OCI-LY7 (cell line): Measurements from ENCODE around the gene ACP3. TPM values are rescaled to one million over a fixed set of nuclear protein-coding genes. Genes with fewer than 3 reads are reported as not detected.

Source experiments
- BruUV-seq: library from RNA; stranded (reverse); fragments of 400-500 nt; replicated peaks from 2 replicates; lab custom pipeline; 2021; lab: Mats Ljungman, UMichigan
- CTCF ChIA-PET: fragments of 300-600 bp; sonication (Branson Sonifier 250); formaldehyde crosslinking; loops from one replicate; lab custom pipeline; 2022; ENCODE audit warnings: antibody characterized with exemption; ENCODE audit not compliant: unreplicated experiment; lab: Charles Lee
- POLR2A ChIA-PET: fragments of 300-600 bp; sonication (Branson Sonifier 250); formaldehyde crosslinking; loops from one replicate; lab custom pipeline; 2022; ENCODE audit warnings: antibody characterized with exemption; lab: Charles Lee
- DNase-seq: peaks from one replicate; pipeline ENCODE4 v3.0.0-alpha.2; 2015; ENCODE audit warnings: low spot score
- H2AFZ ChIP-seq: fragments of 200-600 bp; sonication (generic), shearing (Covaris generic); 2 replicates; pipeline ENCODE4 v1.6.1; 2014; ENCODE audit warnings: mild to moderate bottlenecking, antibody characterized with exemption, low read length, moderate library complexity
- H3K27ac ChIP-seq: fragments of 200-600 bp; sonication (generic); 2 replicates; pipeline ENCODE4 v1.5.1; 2014; ENCODE audit warnings: mixed run types, low read depth, mild to moderate bottlenecking, moderate library complexity, low read length, inconsistent platforms; ENCODE audit not compliant: poor library complexity, severe bottlenecking
- H3K36me3 ChIP-seq: fragments of 200-600 bp; sonication (generic); 2 replicates; pipeline ENCODE4 v1.6.1; 2014; ENCODE audit warnings: mild to moderate bottlenecking, antibody characterized with exemption, low read length, moderate library complexity, mixed read lengths; ENCODE audit not compliant: insufficient read depth
- H3K4me1 ChIP-seq: fragments of 200-600 bp; sonication (generic); 2 replicates; pipeline ENCODE4 v1.5.1; 2014; ENCODE audit warnings: mild to moderate bottlenecking, low read length; ENCODE audit not compliant: insufficient read depth, poor library complexity, severe bottlenecking
- H3K4me2 ChIP-seq: fragments of 200-600 bp; sonication (generic); 2 replicates; pipeline ENCODE4 v1.6.1; 2014; ENCODE audit warnings: mild to moderate bottlenecking, low read length
- H3K4me3 ChIP-seq: fragments of 200-600 bp; sonication (generic); 2 replicates; pipeline ENCODE4 v1.5.1; 2014; ENCODE audit warnings: mild to moderate bottlenecking, low read depth, low read length; ENCODE audit not compliant: poor library complexity, severe bottlenecking
- H3K79me2 ChIP-seq: fragments of 200-600 bp; sonication (generic); 2 replicates; pipeline ENCODE4 v1.6.1; 2016; ENCODE audit warnings: low read depth, mild to moderate bottlenecking, low read length, moderate library complexity, mixed read lengths; ENCODE audit not compliant: insufficient read depth
- H3K9me2 ChIP-seq: fragments of 200-600 bp; sonication (generic); 2 replicates; pipeline ENCODE4 v1.6.1; 2016; ENCODE audit warnings: mild to moderate bottlenecking, low read length, mixed read lengths; ENCODE audit not compliant: insufficient read depth
- H3K9me3 ChIP-seq: fragments of 200-600 bp; sonication (generic); 2 replicates; pipeline ENCODE4 v1.6.1; 2014; ENCODE audit warnings: mild to moderate bottlenecking, mixed run types, low read length, mixed read lengths
- H4K20me1 ChIP-seq: fragments of 200-600 bp; sonication (generic); 2 replicates; pipeline ENCODE4 v1.6.1; 2014; ENCODE audit warnings: mild to moderate bottlenecking, antibody characterized with exemption, low read length, moderate library complexity, mixed read lengths; ENCODE audit not compliant: insufficient read depth
- EZH2phosphoT487 ChIP-seq: fragments of 200-600 bp; sonication (generic); IDR thresholded peaks from 2 replicates; pipeline ENCODE4 v1.6.1; 2018; ENCODE audit warnings: low read depth, borderline replicate concordance, mild to moderate bottlenecking, mixed run types, antibody characterized with exemption, low read length, moderate library complexity, mixed read lengths
- intact Hi-C: fragments of 100-400 bp; cut with micrococcal nuclease; formaldehyde crosslinking; loops from one replicate; pipeline ENCODE4 v1.10.0; 2022; ENCODE audit not compliant: unreplicated experiment
- total RNA-seq, 2 experiments: library from RNA; depleted of rRNA in 1 of 2; stranded (reverse); fragments of >200 nt in 1 of 2; shearing (Covaris generic) in 1 of 2; gene quantifications; 2 replicates each; pipeline ENCODE4 v1.2.3, GENCODE V29; 2014 to 2022
- TF ChIP-seq, protein P1 (sequence below): fragments of 200-600 bp; sonication (generic); conservative IDR thresholded peaks from 2 replicates; pipeline ENCODE4 v1.5.1; 2014; ENCODE audit warnings: mild to moderate bottlenecking, antibody characterized with exemption, low read length, moderate library complexity, mixed read lengths

ACP3 gene
- total RNA-seq, 2 experiments from 2014 or later: 4.1 to 13.7 TPM

DNA sequence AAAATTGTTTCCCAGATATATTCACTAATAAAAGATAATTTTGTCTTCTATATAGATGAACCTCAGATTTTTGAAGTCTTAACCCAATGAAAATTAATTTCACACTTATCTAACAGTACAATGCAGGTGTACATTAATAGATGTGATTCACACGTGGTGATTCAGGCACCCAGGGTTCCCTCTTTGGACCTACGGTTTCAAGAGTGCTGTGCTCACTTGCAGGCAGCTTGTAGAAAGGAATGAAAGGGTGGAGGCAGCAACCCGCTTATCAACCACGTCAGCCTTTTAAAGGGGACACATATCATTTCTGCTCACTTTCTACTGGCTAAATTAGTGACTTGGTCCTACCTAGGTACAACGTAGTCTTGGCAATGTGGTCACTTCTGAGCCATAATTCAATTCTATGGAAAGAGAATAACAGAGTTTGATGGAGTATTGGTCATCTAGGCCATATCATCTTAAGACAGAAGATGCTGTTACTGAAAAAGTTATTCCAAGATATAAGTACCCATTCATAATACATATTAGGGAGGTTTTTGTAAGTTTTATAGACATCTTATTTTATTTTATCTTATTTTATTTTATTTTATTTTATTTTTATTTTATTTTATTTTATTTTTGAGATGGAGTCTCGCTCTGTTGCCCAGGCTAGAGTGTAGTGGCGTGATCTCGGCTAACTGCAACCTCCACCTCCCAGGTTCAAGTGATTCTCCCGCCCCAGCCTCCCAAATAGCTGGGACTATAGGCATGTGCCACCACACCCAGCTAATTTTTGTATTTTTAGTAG is 37.9 kb downstream of the ACP3 start:
- intact Hi-C loops: loop anchor here (10.0 kb wide), 3 partner anchors 130 to 290 kb away; no protein-coding TSS in a partner anchor

DNA sequence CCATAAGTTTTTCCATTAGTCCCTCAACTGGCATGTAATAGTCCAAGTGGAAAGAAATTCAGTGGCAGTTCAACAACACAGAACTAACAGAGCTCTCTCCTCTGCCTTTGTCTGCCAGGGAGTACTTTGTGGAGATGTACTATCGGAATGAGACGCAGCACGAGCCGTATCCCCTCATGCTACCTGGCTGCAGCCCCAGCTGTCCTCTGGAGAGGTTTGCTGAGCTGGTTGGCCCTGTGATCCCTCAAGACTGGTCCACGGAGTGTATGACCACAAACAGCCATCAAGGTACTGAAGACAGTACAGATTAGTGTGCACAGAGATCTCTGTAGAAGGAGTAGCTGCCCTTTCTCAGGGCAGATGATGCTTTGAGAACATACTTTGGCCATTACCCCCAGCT is 39.4 kb downstream of the ACP3 start:
- H3K36me3 ChIP-seq: no peaks in the 10 kb centered on the region
- no peaks in the 10 kb centered on the region for H3K4me1 ChIP-seq
- BruUV-seq: no TSS peak
- no peaks in the 10 kb centered on the region for H3K79me2 ChIP-seq
- no peak overlapping the region for H2AFZ ChIP-seq
- no peak for DNase-seq
- no peaks in the 10 kb centered on the region for H3K9me3 ChIP-seq
- no peaks in the 10 kb centered on the region for H4K20me1 ChIP-seq
- CTCF ChIA-PET: no interaction called here
- intact Hi-C loops: loop anchor here (10.0 kb wide), 3 partner anchors 128 to 288 kb away; no protein-coding TSS in a partner anchor
- no peak overlapping the region for H3K4me2 ChIP-seq
- no peaks in the 10 kb centered on the region for H3K9me2 ChIP-seq
- H3K27ac ChIP-seq: no peak overlapping the region
- H3K4me3 ChIP-seq: no peak overlapping the region
- TF ChIP-seq, protein P1, sequence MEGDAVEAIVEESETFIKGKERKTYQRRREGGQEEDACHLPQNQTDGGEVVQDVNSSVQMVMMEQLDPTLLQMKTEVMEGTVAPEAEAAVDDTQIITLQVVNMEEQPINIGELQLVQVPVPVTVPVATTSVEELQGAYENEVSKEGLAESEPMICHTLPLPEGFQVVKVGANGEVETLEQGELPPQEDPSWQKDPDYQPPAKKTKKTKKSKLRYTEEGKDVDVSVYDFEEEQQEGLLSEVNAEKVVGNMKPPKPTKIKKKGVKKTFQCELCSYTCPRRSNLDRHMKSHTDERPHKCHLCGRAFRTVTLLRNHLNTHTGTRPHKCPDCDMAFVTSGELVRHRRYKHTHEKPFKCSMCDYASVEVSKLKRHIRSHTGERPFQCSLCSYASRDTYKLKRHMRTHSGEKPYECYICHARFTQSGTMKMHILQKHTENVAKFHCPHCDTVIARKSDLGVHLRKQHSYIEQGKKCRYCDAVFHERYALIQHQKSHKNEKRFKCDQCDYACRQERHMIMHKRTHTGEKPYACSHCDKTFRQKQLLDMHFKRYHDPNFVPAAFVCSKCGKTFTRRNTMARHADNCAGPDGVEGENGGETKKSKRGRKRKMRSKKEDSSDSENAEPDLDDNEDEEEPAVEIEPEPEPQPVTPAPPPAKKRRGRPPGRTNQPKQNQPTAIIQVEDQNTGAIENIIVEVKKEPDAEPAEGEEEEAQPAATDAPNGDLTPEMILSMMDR: no peak
- POLR2A ChIA-PET: interaction anchor here (0.7 to 1.4 kb wide), 2 partner anchors 132 to 180 kb away, joined by 3 to 6 read pairs; no protein-coding TSS in a partner anchor

More for the DNA sequence above, 37.9 kb downstream of the ACP3 start:
- Histone ChIP-seq H3K9me3 (no peaks in the 10 kb centered on the region), H3K4me2 (no peak overlapping the region), H2AFZ (no peak overlapping the region), H3K4me3 (no peak overlapping the region), H3K36me3 (no peaks in the 10 kb centered on the region), H3K9me2 (no peaks in the 10 kb centered on the region), H3K79me2 (no peaks in the 10 kb centered on the region), H4K20me1 (no peaks in the 10 kb centered on the region), H3K4me1 (no peaks in the 10 kb centered on the region), H3K27ac (no peak overlapping the region)
- POLR2A ChIA-PET: interaction anchor here (1.3 kb wide), 1 partner anchor 73 kb away, joined by 4 read pairs; no protein-coding TSS in a partner anchor
- no TSS peak for BruUV-seq
- TF ChIP-seq EZH2phosphoT487: no peak
- TF ChIP-seq, protein P1: no peak
- CTCF ChIA-PET: no interaction called here
- DNase-seq: no peak

DNA sequence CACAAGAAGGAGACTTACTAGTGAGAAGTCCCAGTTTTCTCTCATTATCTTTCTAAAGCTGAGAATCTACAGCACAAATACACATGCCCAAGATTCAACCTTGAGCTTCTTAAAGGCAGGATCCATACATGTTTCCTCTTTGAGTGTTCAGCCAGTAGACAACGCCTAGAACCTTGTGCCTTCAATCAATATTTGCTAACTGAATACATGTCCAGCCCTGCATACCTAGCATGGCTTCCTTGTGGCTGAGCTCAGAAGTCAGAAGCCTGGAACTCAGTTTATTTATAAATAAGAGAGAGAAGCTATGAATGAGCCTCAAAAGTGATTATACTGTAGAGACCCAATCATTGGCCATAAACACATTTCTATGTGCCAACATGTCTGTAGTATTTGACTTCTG is 43.5 kb downstream of the ACP3 start:
- CTCF ChIA-PET: no interaction called here
- no peaks in the 10 kb centered on the region for H3K9me3 ChIP-seq
- no peak overlapping the region for H2AFZ ChIP-seq
- H3K27ac ChIP-seq: no peak overlapping the region
- no peaks in the 10 kb centered on the region for H3K36me3 ChIP-seq
- H3K79me2 ChIP-seq: no peaks in the 10 kb centered on the region
- no TSS peak for BruUV-seq
- TF ChIP-seq, protein P1: no peak
- no peak for TF ChIP-seq EZH2phosphoT487
- intact Hi-C loops: no loop called here
- POLR2A ChIA-PET: no interaction called here
- no peak overlapping the region for H3K4me3 ChIP-seq
- H3K9me2 ChIP-seq: no peaks in the 10 kb centered on the region
- H4K20me1 ChIP-seq: no peaks in the 10 kb centered on the region
- DNase-seq: no peak
- H3K4me1 ChIP-seq: no peaks in the 10 kb centered on the region
- no peak overlapping the region for H3K4me2 ChIP-seq
